Right cardiac atrium (tissue), 5 donors: ENCODE measurements around the gene SFSWAP. TPM values are rescaled to one million over a fixed set of nuclear protein-coding genes. Genes with fewer than 3 reads are reported as not detected.
"Not testable (repeated sequence)": the region's sequence is repeated elsewhere in the genome, so short reads cannot be mapped to it uniquely, and the experiment has no call there.

Source experiments
- ATAC-seq, 2 donors: fragments of 200-7000 bp; cut with Tn5 transposase; one replicate each; pipeline versions ENCODE4 v1.8.0 to v1.9.1; 2020; ENCODE audit warnings: moderate library complexity in 2 of 2, mild to moderate bottlenecking in 1 of 2
- DNase-seq, 3 donors: peaks; one replicate each; pipeline ENCODE4 v3.0.0-alpha.2; 2020
- H3K27ac ChIP-seq: one replicate; pipeline ENCODE4 v1.5.1; 2013; ENCODE audit warnings: mild to moderate bottlenecking, low read length, control low read depth, moderate library complexity
- H3K27me3 ChIP-seq: one replicate; pipeline ENCODE4 v1.6.1; 2013; ENCODE audit not compliant: control insufficient read depth, insufficient read depth
- H3K4me1 ChIP-seq: one replicate; pipeline ENCODE4 v1.6.1; 2013; ENCODE audit warnings: low read length; ENCODE audit not compliant: control insufficient read depth, insufficient read depth
- H3K4me3 ChIP-seq: one replicate; pipeline ENCODE4 v1.5.1; 2013; ENCODE audit warnings: low read length, control low read depth
- H3K9me3 ChIP-seq: one replicate; pipeline ENCODE4 v1.6.1; 2013; ENCODE audit warnings: low read length; ENCODE audit not compliant: control insufficient read depth
- WGBS: extraction: QIAGEN DNeasy Blood & Tissue Kit; methylation state at CpG from one replicate; pipeline ENCODE4 v1.1.7; 2013; 5-methylcytosine and 5-hydroxymethylcytosine counted together
- intact Hi-C, 4 donors: fragments of 100-400 bp; cut with DNase I; formaldehyde crosslinking; loops; one replicate each; pipeline versions ENCODE4 v1.11.0 to v1.14.0; 2022 to 2023
- polyA plus RNA-seq: library from polyadenylated mRNA; stranded (reverse); fragments of 200-250 nt; gene quantifications from one replicate; pipeline ENCODE4 v1.2.3, GENCODE V29; 2013
- total RNA-seq, 4 donors: library from RNA; stranded (reverse); fragmentation: NEBNext Ultra II Directional; extraction: Animal tissue kit (Norgen Biotek cat#: 25700); gene quantifications; one replicate each; pipeline ENCODE4 v1.2.1, GENCODE V29; 2021
- donor health status: healthy with polysubstance abuse.
- donor health status: DM: no; HTN: yes; CAD: no.
- donor health status: DM: no; HTN: no; CAD: no.
- donor health status: DM: no; HTN: yes; CAD: no; lungs with severe emphysema.
- donor health status: DM: yes; HTN: yes; CAD: no.

The SFSWAP gene
- total and polyA plus RNA-seq, 5 donors = 16.6 to 24.1 (median 22.2) TPM

DNA sequence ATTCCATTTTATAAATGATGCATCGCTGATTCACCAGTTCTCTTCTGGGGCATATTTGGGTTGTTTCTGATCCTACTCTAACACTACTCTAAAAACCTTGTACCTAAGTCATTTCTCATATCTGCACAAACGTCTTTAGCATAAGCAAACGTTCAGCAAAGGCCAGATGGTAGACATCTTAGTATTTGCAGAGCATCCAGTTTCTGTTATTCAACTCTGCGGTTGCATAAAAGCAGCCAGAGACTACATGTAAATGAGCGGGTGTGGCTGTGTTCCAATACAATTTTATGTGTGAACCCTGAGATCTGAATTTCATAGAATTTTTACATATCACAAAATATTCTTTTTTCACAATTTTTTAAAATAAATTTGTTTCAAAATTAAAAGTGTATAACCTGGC is 94.5 kb downstream of the SFSWAP start:
- H3K4me1 ChIP-seq = no peaks in the 10 kb centered on the region
- 81% methylated on average over 5 of the region's 5 CpGs for WGBS
- no peak for ATAC-seq
- no peak overlapping the region for H3K4me3 ChIP-seq
- intact Hi-C loops = no loop called here
- no peaks in the 10 kb centered on the region for H3K27me3 ChIP-seq
- DNase-seq = no peak
- H3K9me3 ChIP-seq = no peaks in the 10 kb centered on the region
- H3K27ac ChIP-seq = no peak overlapping the region

DNA sequence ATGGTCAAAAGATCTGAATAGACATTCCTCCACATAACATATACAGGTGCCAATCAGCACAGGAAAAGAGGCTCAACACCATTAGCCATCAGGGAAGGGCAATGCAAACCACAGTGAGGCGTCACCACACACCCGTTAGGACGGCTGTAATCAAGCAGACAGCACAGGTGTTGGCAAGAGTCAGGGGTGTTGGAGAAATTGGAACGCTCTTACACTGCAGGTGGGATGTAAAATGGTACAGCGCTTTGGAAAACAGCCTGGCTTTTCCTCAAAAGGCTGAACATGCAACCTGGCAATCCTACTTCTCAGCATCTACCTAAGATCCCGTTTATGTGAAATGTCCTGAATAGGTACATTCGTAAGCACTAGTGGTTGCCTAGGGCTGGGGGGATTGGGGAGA is 95.8 kb downstream of the SFSWAP start:
- no peaks in the 10 kb centered on the region for H3K27me3 ChIP-seq
- H3K27ac ChIP-seq = no peak overlapping the region
- H3K4me1 ChIP-seq = no peaks in the 10 kb centered on the region
- 80% methylated on average over 7 of the region's 7 CpGs for WGBS
- no peak overlapping the region for H3K4me3 ChIP-seq
- ATAC-seq (no peak), DNase-seq (no peak)
- intact Hi-C loops = no loop called here
- no peaks in the 10 kb centered on the region for H3K9me3 ChIP-seq

DNA sequence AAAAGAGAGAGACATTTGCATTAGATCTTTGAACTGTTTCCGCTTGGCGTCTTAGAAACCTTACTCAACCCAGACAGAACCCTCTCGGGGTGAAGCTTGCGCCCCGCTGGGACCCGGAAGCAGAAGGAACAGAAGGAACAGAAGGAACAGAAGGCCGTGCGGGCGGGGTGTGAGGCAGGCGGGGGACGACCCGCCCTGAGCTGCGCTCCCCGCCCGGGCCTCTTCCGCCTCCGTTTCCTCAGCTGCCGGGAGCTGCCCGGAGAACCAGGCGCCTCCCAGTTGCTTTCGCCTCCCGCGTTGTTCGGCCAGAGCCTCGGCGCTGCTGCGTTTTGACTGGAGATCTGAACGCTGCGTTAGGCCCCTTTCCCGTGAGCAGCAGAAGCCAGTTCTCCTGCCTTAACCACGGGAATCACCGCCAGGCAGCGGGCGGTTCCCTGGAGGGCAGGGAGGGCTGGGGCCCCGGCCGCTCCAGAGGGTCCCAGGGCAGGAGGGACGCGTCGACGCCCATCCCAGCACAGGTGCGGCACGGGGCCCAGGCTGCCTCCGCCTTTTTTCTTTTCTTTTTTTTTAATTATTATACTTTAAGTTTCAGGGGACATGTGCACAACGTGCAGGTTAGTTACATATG is 98.0 kb downstream of the SFSWAP start:
- 64% methylated on average over 44 of the region's 44 CpGs for WGBS
- Histone ChIP-seq H3K27me3 (no peaks in the 10 kb centered on the region), H3K4me1 (no peaks in the 10 kb centered on the region), H3K27ac (peak overlapping the region; percentile 8), H3K4me3 (peak overlapping the region; percentile 17), H3K9me3 (no peaks in the 10 kb centered on the region)
- intact Hi-C loops = no loop called here
- DNase-seq = peak; percentile 43 to 84 (median 72)
- peak; percentile 75 to 92 for ATAC-seq

GRCh38 chr12:131809476-131810254 is 98.8 kb downstream of the SFSWAP start:
- H3K27me3 ChIP-seq, H3K4me3 ChIP-seq, DNase-seq, H3K27ac ChIP-seq, H3K9me3 ChIP-seq, intact Hi-C loops, H3K4me1 ChIP-seq, ATAC-seq: not testable (repeated sequence)
- 91% methylated on average over 6 of the region's 9 CpGs for WGBS

GRCh38 chr12:131810726-131811125 is 99.8 kb downstream of the SFSWAP start:
- peak in 1 of 3 donors; percentile 6 for DNase-seq
- 67% methylated on average over 13 of the region's 13 CpGs for WGBS

GRCh38 chr12:131815131-131815530 is 104.2 kb downstream of the SFSWAP start:
- DNase-seq (no peak), ATAC-seq (no peak)
- intact Hi-C loops = no loop called here
- Histone ChIP-seq H3K9me3 (no peaks in the 10 kb centered on the region), H3K4me3 (no peak overlapping the region), H3K27me3 (no peaks in the 10 kb centered on the region), H3K4me1 (no peaks in the 10 kb centered on the region), H3K27ac (no peak overlapping the region)
- WGBS = 80% methylated on average over 7 of the region's 7 CpGs

More at GRCh38 chr12:131810726-131811125, 99.8 kb downstream of the SFSWAP start:
- ATAC-seq = no peak
- Histone ChIP-seq H3K4me3 (no peak overlapping the region), H3K27me3 (no peaks in the 10 kb centered on the region), H3K4me1 (no peaks in the 10 kb centered on the region), H3K27ac (no peak overlapping the region), H3K9me3 (no peaks in the 10 kb centered on the region)
- intact Hi-C loops = no loop called here

DNA sequence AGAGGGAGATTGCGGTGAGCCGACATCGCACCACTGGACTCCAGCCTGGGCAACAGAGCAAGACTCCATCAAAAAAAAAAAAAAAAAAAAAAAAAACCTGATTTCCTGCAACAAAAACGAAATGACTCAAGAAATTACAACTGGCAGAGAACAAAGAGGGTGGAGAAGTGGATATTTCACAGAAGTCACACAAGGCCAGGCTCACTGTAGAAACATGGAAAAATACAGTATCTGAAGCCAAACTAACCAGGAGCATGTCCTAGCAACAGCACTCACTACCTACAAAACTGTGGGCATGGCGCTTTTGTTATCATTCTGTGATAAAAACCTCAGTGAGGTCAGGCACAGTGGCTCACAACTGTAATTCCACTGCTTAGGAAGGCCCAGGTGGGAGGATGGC is 105.6 kb downstream of the SFSWAP start:
- H3K27ac ChIP-seq = no peak overlapping the region
- intact Hi-C loops = no loop called here
- H3K4me1 ChIP-seq = no peaks in the 10 kb centered on the region
- H3K27me3 ChIP-seq = no peaks in the 10 kb centered on the region
- H3K4me3 ChIP-seq = no peak overlapping the region
- no peaks in the 10 kb centered on the region for H3K9me3 ChIP-seq
- ATAC-seq = peak in 1 of 2 donors; percentile 34
- WGBS = 64% methylated on average over 5 of the region's 5 CpGs
- DNase-seq = no peak

GRCh38 chr12:131817241-131817640 is 106.4 kb downstream of the SFSWAP start:
- no peaks in the 10 kb centered on the region for H3K4me1 ChIP-seq
- ATAC-seq (no peak), DNase-seq (no peak)
- no peak overlapping the region for H3K27ac ChIP-seq
- H3K27me3 ChIP-seq = no peaks in the 10 kb centered on the region
- intact Hi-C loops = no loop called here
- WGBS = 83% methylated on average over 19 of the region's 19 CpGs
- H3K9me3 ChIP-seq = no peaks in the 10 kb centered on the region
- H3K4me3 ChIP-seq = no peak overlapping the region

DNA sequence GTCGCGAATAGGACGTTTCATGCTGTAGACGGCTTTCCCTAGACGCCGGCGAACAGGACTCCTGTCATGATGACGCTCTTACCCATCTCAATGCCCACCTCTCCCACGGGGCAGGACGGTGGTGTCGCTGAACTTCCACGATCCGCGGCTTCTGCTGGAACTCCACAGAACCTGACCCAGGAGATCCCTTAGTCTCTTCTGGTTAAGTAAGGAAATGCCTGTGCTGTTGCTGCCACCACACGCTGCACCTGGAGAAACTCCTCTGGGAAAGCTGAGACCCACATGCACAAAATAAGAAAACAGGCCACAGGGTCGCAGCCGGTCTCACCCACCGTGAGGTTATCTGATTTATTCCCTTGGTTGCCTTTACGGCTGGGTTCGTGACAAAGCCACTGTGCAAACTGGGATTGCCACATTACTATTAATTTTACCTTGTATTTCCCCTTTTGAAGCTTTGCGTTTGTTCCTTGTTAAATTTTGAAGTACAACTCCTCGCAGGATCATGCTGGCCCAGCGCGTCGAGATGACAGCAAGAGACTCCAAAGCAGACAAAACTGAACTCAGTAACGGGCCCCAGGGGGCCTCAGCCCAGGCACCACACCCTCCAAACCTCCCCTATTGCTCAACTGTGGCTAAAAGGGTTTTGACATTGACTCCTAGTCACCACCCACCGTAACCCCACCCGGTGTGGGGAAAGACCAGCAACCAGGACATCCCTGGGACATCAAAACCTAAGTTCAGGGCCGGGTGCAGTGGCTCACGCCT is 108.1 kb downstream of the SFSWAP start:
- WGBS = 78% methylated on average over 30 of the region's 30 CpGs
- Histone ChIP-seq H3K9me3 (no peaks in the 10 kb centered on the region), H3K4me3 (no peak overlapping the region), H3K27me3 (no peaks in the 10 kb centered on the region), H3K4me1 (no peaks in the 10 kb centered on the region), H3K27ac (no peak overlapping the region)
- peak in 1 of 2 donors; percentile 28 for ATAC-seq
- intact Hi-C loops = no loop called here
- DNase-seq = peak in 1 of 3 donors; percentile 25

GRCh38 chr12:131824450-131824849 is 113.6 kb downstream of the SFSWAP start:
- no peak for DNase-seq
- WGBS = 94% methylated on average over 6 of the region's 6 CpGs
- Histone ChIP-seq H3K4me1 (no peaks in the 10 kb centered on the region), H3K27ac (no peak overlapping the region), H3K27me3 (no peaks in the 10 kb centered on the region), H3K4me3 (no peak overlapping the region), H3K9me3 (no peaks in the 10 kb centered on the region)
- ATAC-seq = no peak
- intact Hi-C loops = no loop called here
